ENCODE measurements around the gene NSL1.

NSL1 gene

DNA sequence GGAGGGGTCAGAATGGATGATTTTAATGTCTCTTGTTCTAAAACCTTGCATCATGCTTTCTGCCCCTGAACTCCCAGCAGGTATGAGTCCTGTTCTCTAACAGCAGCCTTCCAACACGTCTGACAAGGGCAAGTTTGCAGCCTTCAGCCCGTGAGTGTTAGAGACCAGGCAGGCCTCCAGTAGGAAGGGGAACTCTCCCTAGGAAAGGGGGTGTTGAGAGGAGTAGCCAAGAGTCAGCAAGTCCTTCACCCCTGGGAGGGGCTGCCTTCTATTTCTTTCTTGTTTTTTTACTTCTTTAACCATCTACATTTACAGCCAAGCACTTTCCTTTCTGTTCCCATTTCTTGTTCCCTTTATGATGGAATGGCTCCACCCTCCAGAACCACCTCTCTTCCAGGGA, 106.1 kb downstream of the NSL1 start:
- no peak for DNase-seq (ENCODE audit: low spot score)

DNA sequence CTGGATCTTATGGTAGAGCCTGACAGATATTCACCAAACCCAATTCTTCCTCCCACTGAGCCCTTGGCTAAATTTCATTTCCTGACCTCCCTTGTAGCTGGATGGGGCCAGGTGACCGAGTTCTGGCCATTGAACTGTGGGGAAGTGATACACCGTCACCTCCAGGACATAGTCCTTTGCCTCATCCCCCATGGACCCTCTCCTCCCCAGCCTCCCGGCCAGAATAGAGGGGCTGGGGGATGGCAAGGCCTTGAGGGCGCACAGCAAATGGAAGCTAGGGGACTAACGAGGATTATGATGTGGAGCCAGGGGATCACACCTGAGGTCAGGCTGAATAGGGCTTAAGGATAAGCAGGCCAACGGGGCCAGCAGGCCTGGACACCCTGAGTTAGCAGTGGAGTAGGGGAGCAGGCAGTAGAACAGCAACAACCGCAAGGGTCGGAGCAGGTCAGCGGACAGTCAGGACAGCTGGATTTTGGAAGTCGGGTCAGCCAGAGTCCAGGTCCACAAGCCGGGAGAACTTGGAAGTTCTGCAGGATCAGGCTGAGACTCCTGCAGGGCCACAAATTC, 107.0 kb downstream of the NSL1 start:
- DNase-seq (ENCODE audit: low spot score) = no peak

DNA sequence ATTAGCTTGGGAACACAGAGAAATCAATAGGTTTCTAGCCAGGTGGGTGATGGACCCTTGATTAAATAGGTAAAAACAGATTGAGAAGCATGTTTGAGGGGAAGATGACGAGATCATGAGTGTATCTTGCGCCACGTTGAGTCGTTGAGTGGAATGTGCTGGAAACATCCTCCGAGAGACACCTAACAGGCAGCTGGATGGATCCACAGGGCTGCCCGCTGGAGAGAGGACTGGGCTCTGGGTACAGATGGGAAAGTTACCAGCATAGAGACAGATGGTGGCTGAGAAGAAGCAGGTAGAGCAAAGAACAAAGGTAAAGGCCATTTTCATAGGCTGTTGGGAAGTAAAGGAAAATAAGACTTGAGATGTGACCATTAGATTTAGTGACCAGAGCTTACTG, 107.5 kb downstream of the NSL1 start:
- no peak for DNase-seq (ENCODE audit: low spot score)

DNA sequence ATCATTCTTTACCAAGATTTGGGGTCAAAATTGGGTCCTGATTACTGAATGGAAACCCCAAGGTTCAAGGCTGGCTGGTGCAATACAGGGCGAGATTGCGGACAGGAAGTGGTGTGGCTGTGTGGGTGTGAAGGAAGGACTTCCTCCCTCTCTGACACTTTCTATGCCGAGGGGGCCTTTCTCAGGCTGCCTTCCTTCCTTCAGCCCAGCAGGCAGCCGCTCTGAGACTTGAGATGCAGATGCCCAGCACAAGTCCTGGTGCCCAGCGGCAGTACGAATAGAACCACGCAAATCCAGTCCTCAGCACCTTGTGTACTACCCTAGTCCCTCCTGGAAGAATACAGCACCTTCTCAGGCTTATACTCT, 108.2 kb downstream of the NSL1 start:
- no peak for DNase-seq (ENCODE audit: low spot score)

DNA sequence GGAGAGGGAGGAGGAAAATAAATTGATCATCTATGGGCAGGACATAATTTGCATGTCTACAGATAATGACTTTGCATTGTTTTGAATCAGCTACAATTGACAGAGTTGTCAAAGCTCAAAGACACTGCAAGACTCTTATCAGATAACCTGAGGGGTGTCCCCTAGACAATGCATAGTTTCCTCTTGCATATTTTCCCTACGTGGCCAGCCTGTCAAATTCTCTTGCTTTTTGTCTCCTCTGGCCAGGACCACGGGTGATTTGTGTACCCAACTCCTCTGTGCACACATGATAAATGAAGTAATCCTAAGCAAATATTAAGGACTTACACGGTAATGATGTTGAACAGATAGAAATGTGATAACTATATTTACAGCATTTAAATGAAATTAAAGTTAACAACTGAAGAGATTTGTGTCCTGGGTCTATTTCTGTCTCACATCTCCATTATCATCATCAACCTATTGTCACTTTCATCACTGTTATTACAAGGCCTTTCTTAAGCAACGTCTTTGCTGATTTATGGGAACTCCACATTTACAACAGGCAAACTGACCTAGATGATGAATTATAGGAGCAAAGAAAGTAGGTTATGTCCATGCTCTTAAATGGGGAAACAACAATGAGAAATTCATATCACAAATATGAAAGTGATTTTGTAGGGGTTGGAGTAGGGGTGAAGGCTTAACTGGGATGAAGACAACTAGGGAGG, 110.7 kb downstream of the NSL1 start:
- no peak for DNase-seq (ENCODE audit: low spot score)

DNA sequence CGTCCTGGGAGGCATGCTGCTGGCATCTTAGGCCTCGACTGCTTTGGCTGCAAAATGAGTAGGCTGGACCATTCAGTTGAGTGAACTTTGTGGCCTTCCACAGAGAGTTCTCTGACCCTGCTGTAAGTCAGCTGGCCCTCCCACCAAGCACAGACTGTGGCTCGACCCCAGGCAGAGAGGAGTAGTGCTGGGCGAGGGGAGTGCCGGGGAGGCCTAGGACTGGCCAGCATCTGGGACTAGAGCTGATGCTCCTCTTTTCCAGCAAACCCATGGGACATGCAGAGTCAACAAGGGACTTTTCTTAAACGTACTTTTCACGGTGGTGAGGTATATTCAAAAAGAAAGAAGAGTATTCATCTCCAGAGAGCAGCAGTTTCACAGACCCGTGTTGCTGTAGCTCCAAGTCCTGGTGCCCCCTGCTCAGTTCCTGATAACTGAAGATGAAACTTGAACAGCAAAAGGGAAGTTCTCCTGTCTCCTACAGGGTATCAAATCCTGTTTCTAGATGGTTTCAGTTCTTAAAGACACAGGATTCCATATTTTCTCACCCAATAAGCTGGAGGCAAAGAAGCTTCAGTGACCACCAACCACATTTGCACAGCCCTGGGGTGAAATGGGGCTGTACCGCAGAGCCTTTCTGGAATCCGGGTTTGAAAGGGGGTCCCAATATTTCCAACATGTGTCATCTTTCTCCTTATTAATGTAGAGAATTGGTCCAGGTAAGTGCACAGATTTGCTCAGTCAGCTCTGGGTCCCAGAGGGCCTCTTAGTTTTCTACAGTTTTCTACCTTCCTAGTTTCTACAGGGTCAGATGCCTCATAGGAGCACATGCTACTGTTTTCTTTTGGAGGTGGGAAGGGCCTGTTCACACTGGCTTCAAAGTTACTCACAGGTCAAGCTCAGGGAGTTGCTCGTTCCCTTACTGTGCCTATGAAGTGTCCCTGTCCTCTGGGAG, 112.8 kb downstream of the NSL1 start:
- no peak for DNase-seq (ENCODE audit: low spot score)

DNA sequence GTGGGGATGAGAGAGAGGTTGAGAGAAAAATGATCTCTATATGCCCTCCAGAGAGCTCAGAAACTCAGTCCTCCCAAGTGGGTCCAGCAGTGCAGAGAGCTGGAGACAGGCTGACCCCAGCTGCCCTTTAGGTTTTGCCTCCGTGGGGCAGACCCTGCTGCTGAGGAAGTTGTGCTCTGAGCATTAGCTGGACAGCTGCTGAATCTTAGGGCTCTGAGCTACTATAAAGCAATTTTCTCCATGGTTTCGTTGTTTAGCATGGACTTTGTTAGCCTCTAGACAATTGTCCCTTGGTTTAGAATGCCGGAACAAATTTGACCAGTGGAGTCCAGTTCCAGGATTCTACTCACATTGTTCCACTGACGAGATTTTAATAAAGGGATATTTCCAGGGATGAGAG, 114.0 kb downstream of the NSL1 start:
- no peak for DNase-seq (ENCODE audit: low spot score)

DNA sequence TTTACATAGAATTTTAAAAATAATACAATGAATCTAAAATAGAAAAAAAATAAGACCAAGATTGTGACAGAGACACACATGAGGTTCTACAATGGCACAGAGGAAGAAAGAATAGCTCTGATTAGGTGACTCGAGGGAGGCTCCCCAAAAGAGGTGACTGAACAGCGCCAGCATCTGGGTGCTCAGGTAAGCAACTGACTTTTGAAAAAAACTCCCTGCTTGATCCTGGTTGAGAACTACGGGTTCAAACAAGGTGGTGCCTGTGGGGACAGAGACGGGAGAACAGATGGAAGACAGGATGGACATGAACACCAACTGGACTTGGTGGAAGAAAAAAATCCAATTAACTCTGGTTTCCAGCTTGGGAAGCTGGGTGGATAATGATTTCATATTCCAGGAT, 114.4 kb downstream of the NSL1 start:
- no peak for DNase-seq (ENCODE audit: low spot score)
